HUES6 (cell line): ENCODE data around the gene AMPD3.

Experiments used
- H3K27ac ChIP-seq: 2 replicates; pipeline ENCODE4 v1.7.0; 2013; ENCODE audit warnings: low read depth, mild to moderate bottlenecking, low read length, inconsistent platforms
- H3K27me3 ChIP-seq: 2 replicates; pipeline ENCODE4 v1.6.1; 2013; ENCODE audit warnings: low read length; ENCODE audit not compliant: control insufficient read depth, insufficient read depth
- H3K36me3 ChIP-seq: 2 replicates; pipeline ENCODE4 v1.6.1; 2013; ENCODE audit warnings: low read length; ENCODE audit not compliant: control insufficient read depth, insufficient read depth
- H3K4me1 ChIP-seq: 2 replicates; pipeline ENCODE4 v1.6.1; 2013; ENCODE audit warnings: low read length; ENCODE audit not compliant: control insufficient read depth, insufficient read depth
- H3K4me3 ChIP-seq: 2 replicates; pipeline ENCODE4 v1.5.1; 2013; ENCODE audit warnings: low read depth, low read length
- H3K9ac ChIP-seq: one replicate; pipeline ENCODE4 v1.6.1; 2013; ENCODE audit warnings: mild to moderate bottlenecking, low read length
- H3K9me3 ChIP-seq: 2 replicates; pipeline ENCODE4 v1.6.1; 2013; ENCODE audit warnings: low read depth, low read length; ENCODE audit not compliant: control insufficient read depth, insufficient read depth

The AMPD3 gene

GRCh38 chr11:10481560-10482349, 26.7 kb downstream of the AMPD3 start:
- no peaks in the 10 kb centered on the region for H3K4me1 ChIP-seq
- no peak overlapping the region for H3K27ac ChIP-seq
- no peaks in the 10 kb centered on the region for H3K27me3 ChIP-seq
- H3K9ac ChIP-seq, result no peak overlapping the region
- no peaks in the 10 kb centered on the region for H3K9me3 ChIP-seq
- no peaks in the 10 kb centered on the region for H3K36me3 ChIP-seq
- H3K4me3 ChIP-seq, result no peak overlapping the region

GRCh38 chr11:10483174-10483573, 28.1 kb downstream of the AMPD3 start:
- Histone ChIP-seq H3K27ac (no peak overlapping the region), H3K9ac (no peak overlapping the region), H3K36me3 (no peaks in the 10 kb centered on the region), H3K4me3 (no peak overlapping the region), H3K9me3 (no peaks in the 10 kb centered on the region), H3K27me3 (no peaks in the 10 kb centered on the region), H3K4me1 (peaks cover 2% of the 10 kb centered on the region)

- Histone ChIP-seq H3K36me3 (no peaks in the 10 kb centered on the region), H3K27ac (no peak overlapping the region), H3K4me3 (no peak overlapping the region), H3K9ac (no peak overlapping the region), H3K27me3 (no peaks in the 10 kb centered on the region), H3K9me3 (no peaks in the 10 kb centered on the region), H3K4me1 (peaks cover 6% of the 10 kb centered on the region)
These were observed 28.5 kb downstream of the AMPD3 start for GRCh38 chr11:10483584-10483983.

GRCh38 chr11:10484461-10485180, 29.6 kb downstream of the AMPD3 start:
- no peak overlapping the region for H3K9ac ChIP-seq
- no peaks in the 10 kb centered on the region for H3K36me3 ChIP-seq
- no peak overlapping the region for H3K4me3 ChIP-seq

GRCh38 chr11:10485646-10486045, 30.6 kb downstream of the AMPD3 start:
- Histone ChIP-seq H3K9me3 (no peaks in the 10 kb centered on the region), H3K4me3 (no peak overlapping the region), H3K4me1 (peaks cover 10% of the 10 kb centered on the region), H3K9ac (no peak overlapping the region), H3K27ac (no peak overlapping the region), H3K36me3 (no peaks in the 10 kb centered on the region), H3K27me3 (no peaks in the 10 kb centered on the region)

More at GRCh38 chr11:10484461-10485180, 29.6 kb downstream of the AMPD3 start:
- Histone ChIP-seq H3K27ac (no peak overlapping the region), H3K27me3 (no peaks in the 10 kb centered on the region), H3K9me3 (no peaks in the 10 kb centered on the region), H3K4me1 (peaks cover 8% of the 10 kb centered on the region)

- no peak overlapping the region for H3K27ac ChIP-seq
- peaks cover 13% of the 10 kb centered on the region for H3K4me1 ChIP-seq
- H3K36me3 ChIP-seq, result no peaks in the 10 kb centered on the region
- H3K9me3 ChIP-seq, result no peaks in the 10 kb centered on the region
- H3K9ac ChIP-seq, result no peak overlapping the region
- H3K4me3 ChIP-seq, result no peak overlapping the region
- H3K27me3 ChIP-seq, result no peaks in the 10 kb centered on the region
These were observed 31.2 kb downstream of the AMPD3 start for GRCh38 chr11:10486161-10486840.

GRCh38 chr11:10487002-10487647, 32.1 kb downstream of the AMPD3 start:
- Histone ChIP-seq H3K27ac (no peak overlapping the region), H3K9me3 (no peaks in the 10 kb centered on the region), H3K36me3 (no peaks in the 10 kb centered on the region), H3K9ac (no peak overlapping the region), H3K4me1 (peaks cover 13% of the 10 kb centered on the region), H3K27me3 (no peaks in the 10 kb centered on the region), H3K4me3 (no peak overlapping the region)

- Histone ChIP-seq H3K9me3 (no peaks in the 10 kb centered on the region), H3K27ac (no peak overlapping the region), H3K4me1 (peaks cover 18% of the 10 kb centered on the region), H3K4me3 (no peak overlapping the region), H3K9ac (no peak overlapping the region), H3K36me3 (no peaks in the 10 kb centered on the region), H3K27me3 (no peaks in the 10 kb centered on the region)
These were observed 33.3 kb downstream of the AMPD3 start for GRCh38 chr11:10488121-10488933.

GRCh38 chr11:10488934-10489691, 34.0 kb downstream of the AMPD3 start:
- Histone ChIP-seq H3K27ac (no peak overlapping the region), H3K27me3 (no peaks in the 10 kb centered on the region), H3K9ac (no peak overlapping the region), H3K36me3 (no peaks in the 10 kb centered on the region), H3K4me1 (peaks cover 18% of the 10 kb centered on the region), H3K4me3 (no peak overlapping the region), H3K9me3 (no peaks in the 10 kb centered on the region)

GRCh38 chr11:10490032-10490397, 35.0 kb downstream of the AMPD3 start:
- Histone ChIP-seq H3K27me3 (no peaks in the 10 kb centered on the region), H3K36me3 (no peaks in the 10 kb centered on the region), H3K9ac (no peak overlapping the region), H3K4me1 (peaks cover 18% of the 10 kb centered on the region), H3K27ac (no peak overlapping the region), H3K9me3 (no peaks in the 10 kb centered on the region), H3K4me3 (no peak overlapping the region)
